Measurements from ENCODE around the gene COPA.
A peak's percentile ranks its signal among the peaks of the same experiment; 100 is the strongest.

GRCh38 chr1:160342526-160342925 is 524 bp downstream of the COPA start:
- TF ChIP-seq, protein P1, sequence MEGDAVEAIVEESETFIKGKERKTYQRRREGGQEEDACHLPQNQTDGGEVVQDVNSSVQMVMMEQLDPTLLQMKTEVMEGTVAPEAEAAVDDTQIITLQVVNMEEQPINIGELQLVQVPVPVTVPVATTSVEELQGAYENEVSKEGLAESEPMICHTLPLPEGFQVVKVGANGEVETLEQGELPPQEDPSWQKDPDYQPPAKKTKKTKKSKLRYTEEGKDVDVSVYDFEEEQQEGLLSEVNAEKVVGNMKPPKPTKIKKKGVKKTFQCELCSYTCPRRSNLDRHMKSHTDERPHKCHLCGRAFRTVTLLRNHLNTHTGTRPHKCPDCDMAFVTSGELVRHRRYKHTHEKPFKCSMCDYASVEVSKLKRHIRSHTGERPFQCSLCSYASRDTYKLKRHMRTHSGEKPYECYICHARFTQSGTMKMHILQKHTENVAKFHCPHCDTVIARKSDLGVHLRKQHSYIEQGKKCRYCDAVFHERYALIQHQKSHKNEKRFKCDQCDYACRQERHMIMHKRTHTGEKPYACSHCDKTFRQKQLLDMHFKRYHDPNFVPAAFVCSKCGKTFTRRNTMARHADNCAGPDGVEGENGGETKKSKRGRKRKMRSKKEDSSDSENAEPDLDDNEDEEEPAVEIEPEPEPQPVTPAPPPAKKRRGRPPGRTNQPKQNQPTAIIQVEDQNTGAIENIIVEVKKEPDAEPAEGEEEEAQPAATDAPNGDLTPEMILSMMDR (conservative IDR thresholded peaks at IDR 0.05): no peak
- 0 out of 2 replicates have a peak, but pooled peaks have one; percentile 10 for TF ChIP-seq ZFX (IDR thresholded peaks at IDR 0.05)

Data from C4-2B (cell line).